ENCODE results near the gene CCNQ.

CCNQ gene

GRCh38 chrX:153561337-153561736 lies 37.6 kb downstream of the CCNQ start:
- TF ChIP-seq TCF12 (IDR thresholded peaks at IDR 0.05; ENCODE audit: low read depth) = no peak
- TF ChIP-seq RAD21 (IDR thresholded peaks at IDR 0.05; ENCODE audit: low read depth) = no peak
- no peak for TF ChIP-seq FOXM1 (IDR thresholded peaks at IDR 0.05; ENCODE audit: borderline replicate concordance, low read depth)
- no peak for TF ChIP-seq EGR1 (IDR thresholded peaks at IDR 0.05)

- TF ChIP-seq, protein P1, sequence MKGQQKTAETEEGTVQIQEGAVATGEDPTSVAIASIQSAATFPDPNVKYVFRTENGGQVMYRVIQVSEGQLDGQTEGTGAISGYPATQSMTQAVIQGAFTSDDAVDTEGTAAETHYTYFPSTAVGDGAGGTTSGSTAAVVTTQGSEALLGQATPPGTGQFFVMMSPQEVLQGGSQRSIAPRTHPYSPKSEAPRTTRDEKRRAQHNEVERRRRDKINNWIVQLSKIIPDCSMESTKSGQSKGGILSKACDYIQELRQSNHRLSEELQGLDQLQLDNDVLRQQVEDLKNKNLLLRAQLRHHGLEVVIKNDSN (IDR thresholded peaks at IDR 0.05) = no peak
- no peak for TF ChIP-seq NFIC (IDR thresholded peaks at IDR 0.05)
- no peak for TF ChIP-seq CREB1 (IDR thresholded peaks at IDR 0.05; ENCODE audit: low read depth)
- TF ChIP-seq, protein P2, sequence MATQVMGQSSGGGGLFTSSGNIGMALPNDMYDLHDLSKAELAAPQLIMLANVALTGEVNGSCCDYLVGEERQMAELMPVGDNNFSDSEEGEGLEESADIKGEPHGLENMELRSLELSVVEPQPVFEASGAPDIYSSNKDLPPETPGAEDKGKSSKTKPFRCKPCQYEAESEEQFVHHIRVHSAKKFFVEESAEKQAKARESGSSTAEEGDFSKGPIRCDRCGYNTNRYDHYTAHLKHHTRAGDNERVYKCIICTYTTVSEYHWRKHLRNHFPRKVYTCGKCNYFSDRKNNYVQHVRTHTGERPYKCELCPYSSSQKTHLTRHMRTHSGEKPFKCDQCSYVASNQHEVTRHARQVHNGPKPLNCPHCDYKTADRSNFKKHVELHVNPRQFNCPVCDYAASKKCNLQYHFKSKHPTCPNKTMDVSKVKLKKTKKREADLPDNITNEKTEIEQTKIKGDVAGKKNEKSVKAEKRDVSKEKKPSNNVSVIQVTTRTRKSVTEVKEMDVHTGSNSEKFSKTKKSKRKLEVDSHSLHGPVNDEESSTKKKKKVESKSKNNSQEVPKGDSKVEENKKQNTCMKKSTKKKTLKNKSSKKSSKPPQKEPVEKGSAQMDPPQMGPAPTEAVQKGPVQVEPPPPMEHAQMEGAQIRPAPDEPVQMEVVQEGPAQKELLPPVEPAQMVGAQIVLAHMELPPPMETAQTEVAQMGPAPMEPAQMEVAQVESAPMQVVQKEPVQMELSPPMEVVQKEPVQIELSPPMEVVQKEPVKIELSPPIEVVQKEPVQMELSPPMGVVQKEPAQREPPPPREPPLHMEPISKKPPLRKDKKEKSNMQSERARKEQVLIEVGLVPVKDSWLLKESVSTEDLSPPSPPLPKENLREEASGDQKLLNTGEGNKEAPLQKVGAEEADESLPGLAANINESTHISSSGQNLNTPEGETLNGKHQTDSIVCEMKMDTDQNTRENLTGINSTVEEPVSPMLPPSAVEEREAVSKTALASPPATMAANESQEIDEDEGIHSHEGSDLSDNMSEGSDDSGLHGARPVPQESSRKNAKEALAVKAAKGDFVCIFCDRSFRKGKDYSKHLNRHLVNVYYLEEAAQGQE (IDR thresholded peaks at IDR 0.05; ENCODE audit: low read depth) = no peak
- no peak for TF ChIP-seq TEAD4 (IDR thresholded peaks at IDR 0.05)
Observed at GRCh38 chrX:153560466-153560865, 38.5 kb downstream of the CCNQ start.

- TF ChIP-seq TCF12 (IDR thresholded peaks at IDR 0.05; ENCODE audit: low read depth) (no peak), NFIC (IDR thresholded peaks at IDR 0.05) (no peak), CREB1 (IDR thresholded peaks at IDR 0.05; ENCODE audit: low read depth) (no peak), TAF1 (IDR thresholded peaks at IDR 0.05; ENCODE audit: low read depth) (no peak), ZBTB7A (IDR thresholded peaks at IDR 0.05; ENCODE audit: low read depth) (no peak), YY1 (IDR thresholded peaks at IDR 0.05; ENCODE audit: low read depth) (no peak), CEBPB (IDR thresholded peaks at IDR 0.05) (no peak)
- TF ChIP-seq, protein P1 (IDR thresholded peaks at IDR 0.05) = no peak
- TF ChIP-seq, protein P2 (IDR thresholded peaks at IDR 0.05; ENCODE audit: low read depth) = no peak
Observed at GRCh38 chrX:153560000-153560399, 38.9 kb downstream of the CCNQ start.

- TF ChIP-seq, protein P1 (IDR thresholded peaks at IDR 0.05) = no peak
- TF ChIP-seq, protein P3, sequence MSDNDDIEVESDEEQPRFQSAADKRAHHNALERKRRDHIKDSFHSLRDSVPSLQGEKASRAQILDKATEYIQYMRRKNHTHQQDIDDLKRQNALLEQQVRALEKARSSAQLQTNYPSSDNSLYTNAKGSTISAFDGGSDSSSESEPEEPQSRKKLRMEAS (IDR thresholded peaks at IDR 0.05) = no peak
- no peak for TF ChIP-seq RAD21 (IDR thresholded peaks at IDR 0.05; ENCODE audit: low read depth)
- no peak for TF ChIP-seq CEBPB (IDR thresholded peaks at IDR 0.05)
- TF ChIP-seq, protein P2 (IDR thresholded peaks at IDR 0.05; ENCODE audit: low read depth) = no peak
- no peak for TF ChIP-seq NFIC (IDR thresholded peaks at IDR 0.05)
- TF ChIP-seq TAF1 (IDR thresholded peaks at IDR 0.05; ENCODE audit: low read depth) = no peak
- TF ChIP-seq TCF12 (IDR thresholded peaks at IDR 0.05; ENCODE audit: low read depth) = no peak
- no peak for TF ChIP-seq CREB1 (IDR thresholded peaks at IDR 0.05; ENCODE audit: low read depth)
- TF ChIP-seq TEAD4 (IDR thresholded peaks at IDR 0.05) = no peak
- no peak for TF ChIP-seq ZBTB7A (IDR thresholded peaks at IDR 0.05; ENCODE audit: low read depth)
- no peak for TF ChIP-seq YY1 (IDR thresholded peaks at IDR 0.05; ENCODE audit: low read depth)
- no peak for TF ChIP-seq FOXM1 (IDR thresholded peaks at IDR 0.05; ENCODE audit: borderline replicate concordance, low read depth)
- TF ChIP-seq EP300 (IDR thresholded peaks at IDR 0.05; ENCODE audit: borderline replicate concordance) = no peak
- no peak for TF ChIP-seq EGR1 (IDR thresholded peaks at IDR 0.05)
Observed at GRCh38 chrX:153557618-153558355, 41.2 kb downstream of the CCNQ start.

Data from Ishikawa (cell line).